Tibial nerve (tissue), 4 donors: ENCODE results near the gene SIGLEC12. TPM values are rescaled to one million over a fixed set of nuclear protein-coding genes. Genes with fewer than 3 reads are reported as not detected.

ENCODE experiments used
- DNase-seq, 2 donors: peaks; one replicate each; pipeline ENCODE4 v3.0.0-alpha.2; 2019; ENCODE audit warnings: low spot score in 2 of 2
- H3K27ac ChIP-seq, 4 donors: fragments of 200-600 bp; sonication (generic) in 3 of 4; one replicate each; pipeline ENCODE4 v1.5.1; 2017 to 2019; ENCODE audit warnings: mild to moderate bottlenecking in 1 of 4
- H3K27me3 ChIP-seq, 2 donors: fragments of 200-600 bp; sonication (generic) in 1 of 2; one replicate each; pipeline versions ENCODE4 v1.5.1 to v1.6.0; 2017 to 2019
- H3K36me3 ChIP-seq, 3 donors: fragments of 200-600 bp; sonication (generic); one replicate each; pipeline ENCODE4 v1.5.1; 2018 to 2019
- H3K4me1 ChIP-seq, 4 donors: fragments of 200-600 bp; sonication (generic) in 3 of 4; one replicate each; pipeline ENCODE4 v1.5.1; 2017 to 2019
- H3K4me3 ChIP-seq, 4 donors: fragments of 200-600 bp; sonication (generic) in 3 of 4; one replicate each; pipeline ENCODE4 v1.5.1; 2017 to 2019; ENCODE audit warnings: mild to moderate bottlenecking in 1 of 4, moderate library complexity in 1 of 4
- H3K9me3 ChIP-seq, 4 donors: fragments of 200-600 bp; sonication (generic) in 3 of 4; one replicate each; pipeline ENCODE4 v1.5.1; 2017 to 2019
- EP300 ChIP-seq, 2 donors: sonication (generic); formaldehyde crosslinking; IDR thresholded peaks; one replicate each; pipeline ENCODE4 v1.6.1; 2017; ENCODE audit warnings: antibody characterized with exemption in 2 of 2, mild to moderate bottlenecking in 1 of 2
- POLR2A ChIP-seq, 2 donors: fragments of 450-650 bp; IDR thresholded peaks; one replicate each; pipeline ENCODE4 v1.6.1; 2017; ENCODE audit warnings: antibody characterized with exemption in 2 of 2, mild to moderate bottlenecking in 2 of 2, moderate library complexity in 2 of 2
- WGBS, 2 donors: methylation state at CpG; one replicate each; pipeline ENCODE4 v1.1.5; 2018; 5-methylcytosine and 5-hydroxymethylcytosine counted together
- total RNA-seq, 4 donors: library from RNA; depleted of rRNA; stranded (reverse); fragments of >200 nt; gene quantifications; one replicate each; pipeline ENCODE4 v1.1.0, GENCODE V29; 2016
- TF ChIP-seq, protein P1 (sequence below), 5 experiments: fragments of 200-600 bp in 3 of 5; fragments of 450-650 bp in 2 of 5; sonication (generic) in 3 of 5; IDR thresholded peaks; one replicate each; pipeline ENCODE4 v1.5.1; 2016 to 2019; ENCODE audit warnings: antibody characterized with exemption in 5 of 5, mild to moderate bottlenecking in 3 of 5, moderate library complexity in 2 of 5

Gene SIGLEC12
- total RNA-seq, 4 donors from 2014 or later = 0.66 TPM; not detected in 3

- TF ChIP-seq POLR2A (IDR thresholded peaks at IDR 0.05) (no peak), EP300 (IDR thresholded peaks at IDR 0.05) (no peak)
- Histone ChIP-seq H3K27me3 (no peaks in the 10 kb centered on the region), H3K4me3 (no peak overlapping the region), H3K4me1 (no peaks in the 10 kb centered on the region), H3K27ac (no peak overlapping the region), H3K9me3 (no peaks in the 10 kb centered on the region), H3K36me3 (no peaks in the 10 kb centered on the region)
- WGBS, 2 donors = 61 to 70% methylated on average over 5 of the region's 5 CpGs
- no peak for DNase-seq
Observed at GRCh38 chr19:51542699-51543098, 41.1 kb upstream of the SIGLEC12 start.

DNA sequence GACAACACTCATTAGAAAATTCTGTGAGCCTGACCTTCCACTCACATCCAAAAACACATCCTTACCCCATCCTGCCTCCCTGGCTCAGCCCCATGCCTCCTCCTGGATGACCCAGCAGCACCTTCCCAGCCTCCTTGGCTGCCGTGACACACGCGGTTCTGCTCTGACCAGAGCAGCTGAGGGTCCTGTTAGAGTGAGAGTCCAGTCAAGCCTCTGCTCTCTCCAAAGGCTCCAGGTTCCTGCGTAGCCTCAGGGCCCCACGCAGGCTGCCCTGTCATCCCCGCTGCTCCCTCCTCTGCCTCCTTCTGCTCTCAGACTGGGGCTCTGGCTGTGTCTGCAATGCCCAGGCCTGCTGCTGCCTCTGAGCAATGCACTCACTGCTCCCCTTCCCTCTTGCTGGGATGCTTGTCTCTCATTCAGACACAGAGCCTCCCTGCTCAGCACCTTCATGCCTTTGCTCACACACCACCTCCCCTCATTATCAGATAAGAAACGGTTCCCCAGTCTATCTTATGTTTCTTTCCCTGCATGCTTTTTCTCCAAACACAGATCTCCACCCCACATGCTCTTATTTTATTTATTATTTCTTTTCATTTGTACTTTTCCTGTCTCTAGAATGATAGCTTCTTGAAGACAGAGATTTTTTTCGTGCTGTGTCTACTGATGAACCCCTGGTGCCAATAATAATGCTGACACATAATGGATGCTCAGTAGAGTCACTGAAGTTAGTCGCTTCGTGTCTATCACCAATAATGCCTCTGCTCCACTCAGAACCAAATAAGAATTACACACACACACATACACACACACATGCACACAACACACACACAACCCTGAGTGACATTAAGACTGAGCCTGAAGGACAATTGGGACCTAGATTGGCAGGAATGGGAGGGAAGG lies 40.1 kb upstream of the SIGLEC12 start:
- no peak for DNase-seq
- Histone ChIP-seq H3K4me1 (no peaks in the 10 kb centered on the region), H3K9me3 (no peaks in the 10 kb centered on the region), H3K4me3 (no peak overlapping the region), H3K36me3 (no peaks in the 10 kb centered on the region), H3K27ac (no peak overlapping the region), H3K27me3 (no peaks in the 10 kb centered on the region)
- WGBS, 2 donors = 54 to 65% methylated on average over 10 of the region's 10 CpGs
- TF ChIP-seq EP300 (IDR thresholded peaks at IDR 0.05) = no peak

DNA sequence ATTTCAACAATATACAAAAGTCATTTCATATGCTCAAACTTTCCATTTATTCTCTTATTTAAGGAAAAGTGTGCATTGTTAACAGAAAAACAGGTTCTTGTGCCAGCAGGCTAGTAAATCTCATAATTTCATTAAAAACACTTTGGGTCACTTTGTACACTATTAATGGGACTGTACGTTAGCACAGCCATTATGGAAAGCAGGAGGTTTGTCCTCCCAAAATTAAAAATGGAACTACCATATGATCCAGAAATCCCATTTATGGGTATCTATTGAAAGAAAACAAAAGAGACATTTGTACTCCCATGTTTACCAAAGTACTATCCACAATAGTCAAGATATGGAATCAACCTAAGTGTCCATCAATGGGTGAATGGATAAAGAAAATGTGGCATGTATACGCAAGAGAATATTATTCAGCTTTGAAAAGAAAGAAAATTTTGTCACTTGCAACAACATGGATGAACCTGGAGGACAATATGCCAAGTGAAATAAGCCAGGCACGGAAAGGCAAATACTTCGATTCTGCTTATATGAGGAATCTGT lies 38.3 kb upstream of the SIGLEC12 start:
- no peaks in the 10 kb centered on the region for H3K27me3 ChIP-seq
- TF ChIP-seq, protein P1, sequence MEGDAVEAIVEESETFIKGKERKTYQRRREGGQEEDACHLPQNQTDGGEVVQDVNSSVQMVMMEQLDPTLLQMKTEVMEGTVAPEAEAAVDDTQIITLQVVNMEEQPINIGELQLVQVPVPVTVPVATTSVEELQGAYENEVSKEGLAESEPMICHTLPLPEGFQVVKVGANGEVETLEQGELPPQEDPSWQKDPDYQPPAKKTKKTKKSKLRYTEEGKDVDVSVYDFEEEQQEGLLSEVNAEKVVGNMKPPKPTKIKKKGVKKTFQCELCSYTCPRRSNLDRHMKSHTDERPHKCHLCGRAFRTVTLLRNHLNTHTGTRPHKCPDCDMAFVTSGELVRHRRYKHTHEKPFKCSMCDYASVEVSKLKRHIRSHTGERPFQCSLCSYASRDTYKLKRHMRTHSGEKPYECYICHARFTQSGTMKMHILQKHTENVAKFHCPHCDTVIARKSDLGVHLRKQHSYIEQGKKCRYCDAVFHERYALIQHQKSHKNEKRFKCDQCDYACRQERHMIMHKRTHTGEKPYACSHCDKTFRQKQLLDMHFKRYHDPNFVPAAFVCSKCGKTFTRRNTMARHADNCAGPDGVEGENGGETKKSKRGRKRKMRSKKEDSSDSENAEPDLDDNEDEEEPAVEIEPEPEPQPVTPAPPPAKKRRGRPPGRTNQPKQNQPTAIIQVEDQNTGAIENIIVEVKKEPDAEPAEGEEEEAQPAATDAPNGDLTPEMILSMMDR (IDR thresholded peaks at IDR 0.05) = no peak
- no peak for TF ChIP-seq POLR2A (IDR thresholded peaks at IDR 0.05)
- no peak for TF ChIP-seq EP300 (IDR thresholded peaks at IDR 0.05)
- DNase-seq = no peak
- no peaks in the 10 kb centered on the region for H3K36me3 ChIP-seq
- H3K4me3 ChIP-seq = no peak overlapping the region
- H3K9me3 ChIP-seq = peaks cover 0 to 3% (median 0%) of the 10 kb centered on the region in 4 donors
- H3K4me1 ChIP-seq = no peaks in the 10 kb centered on the region
- H3K27ac ChIP-seq = no peak overlapping the region
- 80 to 81% methylated on average over 4 of the region's 4 CpGs for WGBS, 2 donors

GRCh38 chr19:51535535-51535934 lies 33.9 kb upstream of the SIGLEC12 start:
- WGBS, 2 donors = 87% methylated on average over 1 of the region's 1 CpG
- peaks cover 0 to 3% (median 0%) of the 10 kb centered on the region in 4 donors for H3K9me3 ChIP-seq
- H3K27me3 ChIP-seq = no peaks in the 10 kb centered on the region
- TF ChIP-seq, protein P1 (IDR thresholded peaks at IDR 0.05) = no peak
- TF ChIP-seq POLR2A (IDR thresholded peaks at IDR 0.05) (no peak), EP300 (IDR thresholded peaks at IDR 0.05) (no peak)
- no peaks in the 10 kb centered on the region for H3K36me3 ChIP-seq
- DNase-seq = no peak
- H3K27ac ChIP-seq = no peak overlapping the region
- H3K4me1 ChIP-seq = no peaks in the 10 kb centered on the region
- H3K4me3 ChIP-seq = no peak overlapping the region

DNA sequence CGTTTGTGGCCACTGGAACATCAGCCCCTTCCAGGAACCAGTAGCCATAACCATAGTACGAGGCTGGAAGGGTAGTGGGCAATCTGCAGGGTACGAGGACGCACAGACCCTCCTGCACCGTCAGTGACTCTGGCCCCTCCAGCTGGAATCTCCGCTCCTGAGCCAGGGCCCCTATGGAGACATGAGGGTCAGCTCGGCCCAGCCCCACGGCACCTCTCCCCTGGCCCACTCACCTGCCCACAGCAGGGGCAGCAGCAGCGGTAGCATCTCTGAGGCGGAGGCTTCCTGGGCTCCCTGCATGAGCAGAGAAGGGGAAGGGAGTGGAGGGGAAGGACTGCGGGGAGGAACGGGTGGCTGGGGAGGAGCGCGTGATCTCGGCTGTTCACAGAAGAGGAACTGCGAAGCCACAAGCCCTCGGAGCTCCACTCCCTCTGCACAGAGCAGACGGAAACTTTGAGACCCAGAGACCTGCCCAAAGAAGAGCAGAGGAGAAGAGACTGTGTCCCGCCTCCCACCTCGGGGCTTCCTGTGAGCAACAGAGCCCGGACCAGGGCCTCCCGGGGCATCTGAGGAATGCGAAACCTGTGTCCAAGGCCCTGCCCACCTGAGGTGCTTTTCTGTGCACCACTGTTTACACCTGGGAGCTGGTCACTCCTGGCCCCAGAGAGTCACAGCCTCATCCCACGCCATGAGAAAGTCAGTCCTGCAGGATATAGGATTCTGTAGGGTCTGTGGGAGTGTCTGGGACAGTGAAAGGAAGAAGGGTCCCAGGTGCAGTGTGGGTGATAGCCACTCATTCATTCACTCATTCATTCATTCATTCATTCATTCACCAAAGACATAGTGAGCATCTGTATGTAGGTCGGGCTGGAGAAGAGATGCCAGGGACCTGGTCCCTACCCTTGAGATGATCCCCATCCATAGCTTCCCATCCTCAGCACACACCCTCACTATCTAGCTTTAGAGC lies 30.0 kb upstream of the SIGLEC12 start, which contains the start of gene SIGLEC6:
SIGLEC6 (minus strand) TSS at position 322 of the 967 bp plus-strand sequence; CDS start at position 300, 22 bp downstream.
- Histone ChIP-seq H3K27me3 (no peaks in the 10 kb centered on the region), H3K36me3 (no peaks in the 10 kb centered on the region), H3K27ac (no peak within 1 kb of the TSS), H3K4me1 (no peaks in the 10 kb centered on the region), H3K9me3 (peaks cover 0 to 3% (median 0%) of the 10 kb centered on the region in 4 donors), H3K4me3 (peak within 1 kb of the TSS in 1 of 4 donors; percentile 26)
- DNase-seq = peak; percentile 17 to 44
- 30 to 41% methylated on average over 18 to 20 of the region's 25 CpGs for WGBS, 2 donors
- TF ChIP-seq EP300 (IDR thresholded peaks at IDR 0.05) = no peak
- no peak for TF ChIP-seq POLR2A (IDR thresholded peaks at IDR 0.05)
- TF ChIP-seq, protein P1 (IDR thresholded peaks at IDR 0.05) = no peak
